ENCODE results near the gene DAB2IP. TPM values are rescaled to one million over a fixed set of nuclear protein-coding genes. Genes with fewer than 3 reads are reported as not detected.

DAB2IP gene
- total and polyA plus RNA-seq, 2 of the 4 experiments (the other 2 are of a cell fraction), result 5.6 to 17.2 TPM

DNA sequence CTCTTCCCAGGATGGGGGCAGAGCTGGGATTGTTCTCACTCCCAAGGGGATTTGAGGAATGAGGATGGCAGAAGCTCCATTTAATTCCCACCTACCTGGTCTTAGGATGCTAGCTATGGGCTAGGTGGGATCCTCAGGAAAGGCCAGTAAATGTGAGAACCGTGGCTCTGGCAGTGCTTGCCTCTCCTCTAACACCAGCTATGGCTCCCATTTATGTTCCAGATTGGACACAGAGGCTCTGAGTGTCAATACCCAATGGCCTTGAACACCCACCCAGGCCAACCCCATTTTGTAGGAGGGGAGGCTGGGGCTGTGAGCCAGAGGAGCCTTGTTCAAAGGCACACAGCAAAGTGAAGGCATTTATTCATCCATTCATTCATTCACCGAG, 10.2 kb upstream of the DAB2IP start:
- Histone ChIP-seq H3K9me3 (ENCODE audit: control insufficient read depth, insufficient read depth, low read length) (no peaks in the 10 kb centered on the region), H3K27me3 (ENCODE audit: control insufficient read depth, insufficient read depth, low read length) (no peaks in the 10 kb centered on the region), H2AK5ac (ENCODE audit: low read depth, low read length) (no peak overlapping the region), H3K4ac (ENCODE audit: low read depth, low read length) (no peak overlapping the region), H3K4me2 (ENCODE audit: low read depth, low read length) (no peak overlapping the region), H4K20me1 (ENCODE audit: insufficient read depth, low read length) (peaks cover 9% of the 10 kb centered on the region), H3K4me3 (ENCODE audit: insufficient read depth, low read depth, low read length) (no peak overlapping the region), H2AFZ (replicated peaks; ENCODE audit: low read length, poor library complexity) (no peak overlapping the region), H4K8ac (ENCODE audit: low read depth in 2 of 2, low read length in 2 of 2) (no peak overlapping the region), H3K36me3 (ENCODE audit: control insufficient read depth, insufficient read depth, low read length) (no peaks in the 10 kb centered on the region), H2BK15ac (ENCODE audit: low read depth, low read length) (no peak overlapping the region), H3K79me1 (ENCODE audit: low read depth in 1 of 2, low read length in 2 of 2) (no peaks in the 10 kb centered on the region; a peak in 1 of 4 replicates), H2AK9ac (replicated peaks; ENCODE audit: low read depth, low read length, poor library complexity) (no peak overlapping the region), H3K56ac (ENCODE audit: extremely low read depth, insufficient read depth, low read length) (no peak overlapping the region), H2BK5ac (ENCODE audit: low read depth, low read length, poor library complexity, severe bottlenecking) (no peak overlapping the region), H3K9me1 (ENCODE audit: insufficient read depth, low read length) (no peaks in the 10 kb centered on the region), H3K27ac (ENCODE audit: insufficient read depth, low read length) (no peak overlapping the region), H4K5ac (ENCODE audit: low read depth, low read length) (no peak overlapping the region), H4K91ac (ENCODE audit: insufficient read depth, low read depth, low read length) (no peak overlapping the region), H3K18ac (ENCODE audit: low read depth, low read length) (no peak overlapping the region), H2BK120ac (ENCODE audit: low read depth, low read length) (no peak overlapping the region), H3K9ac (ENCODE audit: low read depth, low read length) (no peak overlapping the region), H3K23ac (ENCODE audit: low read depth, low read length) (no peak overlapping the region), H3K14ac (replicated peaks; ENCODE audit: low read depth, low read length) (no peak overlapping the region), H2BK20ac (ENCODE audit: low read depth, low read length) (no peak overlapping the region), H3K4me1 (ENCODE audit: control insufficient read depth, insufficient read depth, low read length) (peaks cover 11% of the 10 kb centered on the region; the same call in 1 of the 2 replicates)
- TF ChIP-seq BHLHE40 (IDR thresholded peaks at IDR 0.05; ENCODE audit: low read depth, low read length) (no peak), SMC3 (IDR thresholded peaks at IDR 0.05; ENCODE audit: low read depth, low read length) (no peak), CHD1 (IDR thresholded peaks at IDR 0.05; ENCODE audit: low read depth, low read length) (no peak), MAZ (IDR thresholded peaks at IDR 0.05; ENCODE audit: borderline replicate concordance, low read depth, low read length) (no peak), POLR2A (IDR thresholded peaks at IDR 0.05; ENCODE audit: low read depth, low read length) (no peak), NFE2L2 (IDR thresholded peaks at IDR 0.05; ENCODE audit: low read depth, low read length) (no peak), RCOR1 (IDR thresholded peaks at IDR 0.05; ENCODE audit: insufficient replicate concordance, low read length) (no peak)
- TF ChIP-seq, protein P1, sequence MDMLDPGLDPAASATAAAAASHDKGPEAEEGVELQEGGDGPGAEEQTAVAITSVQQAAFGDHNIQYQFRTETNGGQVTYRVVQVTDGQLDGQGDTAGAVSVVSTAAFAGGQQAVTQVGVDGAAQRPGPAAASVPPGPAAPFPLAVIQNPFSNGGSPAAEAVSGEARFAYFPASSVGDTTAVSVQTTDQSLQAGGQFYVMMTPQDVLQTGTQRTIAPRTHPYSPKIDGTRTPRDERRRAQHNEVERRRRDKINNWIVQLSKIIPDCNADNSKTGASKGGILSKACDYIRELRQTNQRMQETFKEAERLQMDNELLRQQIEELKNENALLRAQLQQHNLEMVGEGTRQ (IDR thresholded peaks at IDR 0.05; ENCODE audit: low read depth, low read length), result no peak
- WGBS, 2 experiments (ENCODE audit: extremely low coverage in 2 of 2, insufficient read length in 1 of 2), result 100% methylated on average over 1 of the region's 2 CpGs; no CpG with 5 or more reads in 1 of the 2 experiments
- ATAC-seq (ENCODE audit: low read depth), result no peak
- no peak for DNase-seq
- dilution Hi-C loops (cut with HindIII; ENCODE audit: low sequenced_read_pairs, unreplicated experiment) (no loop called here), intact Hi-C loops (cut with micrococcal nuclease) (no loop called here), in situ Hi-C loops (cut with MboI; ENCODE audit: low sequenced_read_pairs) (no loop called here)
- CTCF ChIA-PET, result interaction anchor here (1.1 kb wide), 1 partner anchor 95 kb away, joined by 3 read pairs; no protein-coding TSS in a partner anchor
- no TSS peak for BruUV-seq (replicated peaks)
- POLR2A ChIA-PET (ENCODE audit: unreplicated experiment), result no interaction called here
